SK-N-SH (cell line): ENCODE data around the gene ART4. TPM values are rescaled to one million over a fixed set of nuclear protein-coding genes. Genes with fewer than 3 reads are reported as not detected.

ENCODE experiments used
- CTCF ChIA-PET: fragments of 300-600, 350-600 bp; formaldehyde crosslinking; extraction: SDS; loops from one replicate; lab custom pipeline; 2021; lab: Yijun Ruan, JAX
- POLR2A ChIA-PET: fragments of 350-600 bp; sonication (Branson Sonifier 250); formaldehyde crosslinking; extraction: SDS; loops from one replicate; lab custom pipeline; 2020; ENCODE audit warnings: antibody characterized with exemption, inconsistent platforms; lab: Yijun Ruan, JAX
- DNase-seq: peaks from one replicate; pipeline ENCODE4 v3.0.0; 2012
- H2AFZ ChIP-seq: fragments of 200-600 bp; sonication (generic); 2 replicates; pipeline ENCODE4 v1.8.1; 2016; ENCODE audit warnings: antibody characterized with exemption, mild to moderate bottlenecking, low read depth
- H3F3A ChIP-seq: fragments of 200-600 bp; sonication (generic); replicated peaks from 2 replicates; pipeline ENCODE3; 2016; ENCODE audit warnings: antibody characterized with exemption, mild to moderate bottlenecking; ENCODE audit not compliant: insufficient read depth
- H3K27ac ChIP-seq, 2 experiments: fragments of 200-500 bp in 1 of 2; fragments of 200-600 bp in 1 of 2; sonication (Bioruptor generic) in 1 of 2; sonication (generic), shearing (Covaris generic) in 1 of 2; 2 replicates each; pipeline versions ENCODE4 v1.5.1 to v1.6.1; 2014 to 2016; ENCODE audit warnings: low read depth in 2 of 2, inconsistent platforms in 1 of 2, low read length in 1 of 2, mild to moderate bottlenecking in 1 of 2, mixed read lengths in 1 of 2
- H3K27me3 ChIP-seq: fragments of 200-600 bp; sonication (generic), shearing (Covaris generic); 2 replicates; pipeline ENCODE4 v1.6.1; 2016; ENCODE audit warnings: mixed run types; ENCODE audit not compliant: insufficient read depth
- H3K36me3 ChIP-seq, 2 experiments: fragments of 200-500 bp in 1 of 2; fragments of 200-600 bp in 1 of 2; sonication (Bioruptor generic) in 1 of 2; sonication (generic) in 1 of 2; replicated peaks in 1 of 2; 2 replicates each; pipeline versions ENCODE3 to v1.5.1; 2014 to 2016; ENCODE audit warnings: low read length in 1 of 2, mild to moderate bottlenecking in 1 of 2; ENCODE audit not compliant: insufficient read depth in 2 of 2, control insufficient read depth in 1 of 2
- H3K4me1 ChIP-seq, 2 experiments: fragments of 200-500 bp in 1 of 2; fragments of 200-600 bp in 1 of 2; sonication (Bioruptor generic) in 1 of 2; sonication (generic), shearing (Covaris generic) in 1 of 2; 2 replicates each; pipeline versions ENCODE4 v1.5.1 to v1.6.1; 2014 to 2016; ENCODE audit warnings: low read depth in 1 of 2, low read length in 1 of 2, mixed run types in 1 of 2; ENCODE audit not compliant: insufficient read depth in 2 of 2, control insufficient read depth in 1 of 2
- H3K4me2 ChIP-seq: fragments of 200-600 bp; sonication (generic), shearing (Covaris generic); 2 replicates; pipeline ENCODE4 v1.6.1; 2017; ENCODE audit warnings: mixed run types
- H3K4me3 ChIP-seq, 2 experiments: fragments of 200-500 bp in 1 of 2; fragments of 200-600 bp in 1 of 2; sonication (Bioruptor generic) in 1 of 2; sonication (generic), shearing (Covaris generic) in 1 of 2; 2 replicates each; pipeline versions ENCODE4 v1.5.1 to v1.8.1; 2014 to 2016; ENCODE audit warnings: low read depth in 2 of 2, inconsistent platforms in 1 of 2, low read length in 1 of 2, mild to moderate bottlenecking in 1 of 2, mixed read lengths in 1 of 2, moderate library complexity in 1 of 2
- H3K79me2 ChIP-seq: fragments of 200-600 bp; sonication (generic); 2 replicates; pipeline ENCODE4 v1.8.1; 2017; ENCODE audit warnings: mild to moderate bottlenecking; ENCODE audit not compliant: insufficient read depth
- H3K9ac ChIP-seq: fragments of 200-600 bp; sonication (generic); 2 replicates; pipeline ENCODE4 v1.6.1; 2017; ENCODE audit warnings: mixed run types
- H3K9me2 ChIP-seq: fragments of 200-600 bp; sonication (generic); 2 replicates; pipeline ENCODE4 v1.6.1; 2017; ENCODE audit warnings: mixed run types
- H3K9me3 ChIP-seq: fragments of 200-600 bp; sonication (generic); 2 replicates; pipeline ENCODE4 v1.6.1; 2017; ENCODE audit warnings: mixed run types, mild to moderate bottlenecking, moderate library complexity
- H4K20me1 ChIP-seq: fragments of 200-600 bp; sonication (generic); 2 replicates; pipeline ENCODE4 v1.6.1; 2017; ENCODE audit warnings: mild to moderate bottlenecking, mixed run types; ENCODE audit not compliant: insufficient read depth
- CHD2 ChIP-seq: fragments of 150-350 bp; IDR thresholded peaks from 2 replicates; pipeline ENCODE4 v1.6.1; 2018; ENCODE audit warnings: low read length; ENCODE audit not compliant: partially characterized antibody
- EP300 ChIP-seq, 2 experiments: IDR thresholded peaks; 2 replicates each; pipeline versions ENCODE4 v1.4.0 to v1.6.1; 2012; ENCODE audit warnings: borderline replicate concordance in 1 of 2, low read depth in 1 of 2, low read length in 1 of 2
- FOXM1 ChIP-seq: IDR thresholded peaks from 2 replicates; pipeline ENCODE4 v1.4.0; 2012; ENCODE audit warnings: low read depth, mild to moderate bottlenecking
- MEF2A ChIP-seq: IDR thresholded peaks from 2 replicates; pipeline ENCODE4 v1.4.0; 2012; ENCODE audit warnings: low read depth, borderline replicate concordance
- NFIC ChIP-seq: IDR thresholded peaks from 2 replicates; pipeline ENCODE4 v1.4.0; 2012; ENCODE audit warnings: borderline replicate concordance
- NRF1 ChIP-seq: IDR thresholded peaks from 2 replicates; pipeline ENCODE4 v1.6.1; 2012; ENCODE audit warnings: low read depth, mild to moderate bottlenecking, low read length
- RFX5 ChIP-seq: IDR thresholded peaks from 2 replicates; pipeline ENCODE4 v1.6.1; 2012; ENCODE audit warnings: mild to moderate bottlenecking, improper control_type of control experiment, low read length
- SMC3 ChIP-seq: IDR thresholded peaks from 2 replicates; pipeline ENCODE4 v1.6.1; 2012; ENCODE audit warnings: low read depth, low read length, improper control_type of control experiment
- TCF12 ChIP-seq: IDR thresholded peaks from 2 replicates; pipeline ENCODE4 v1.4.0; 2012
- YY1 ChIP-seq: IDR thresholded peaks from 2 replicates; pipeline ENCODE4 v1.4.0; 2012; ENCODE audit warnings: low read depth, mild to moderate bottlenecking
- WGBS: methylation state at CpG from one replicate; pipeline ENCODE4 v1.1.6; 2017; ENCODE audit warnings: low lambda C conversion rate; 5-methylcytosine and 5-hydroxymethylcytosine counted together
- polyA plus RNA-seq, 3 experiments: library from polyadenylated mRNA; depleted of rRNA; stranded (reverse); fragments of >200 nt; gene quantifications; 2 replicates each; pipeline ENCODE4 v1.2.3, GENCODE V29; 2012

The ART4 gene
- polyA plus RNA-seq, 1 of the 3 experiments (the other 2 are of a cell fraction), result not detected

GRCh38 chr12:14868916-14869506, 25.7 kb upstream of the ART4 start:
- H3K4me3 ChIP-seq, result no peak overlapping the region
- WGBS, result 67% methylated on average over 1 of the region's 3 CpGs
- H3K27ac ChIP-seq, result no peak overlapping the region
- TF ChIP-seq NFIC (no peak), YY1 (no peak), RFX5 (no peak), NRF1 (no peak), SMC3 (no peak), CHD2 (no peak)
- H3K9me2 ChIP-seq, result no peaks in the 10 kb centered on the region
- H4K20me1 ChIP-seq, result no peaks in the 10 kb centered on the region
- H3K9me3 ChIP-seq, result no peaks in the 10 kb centered on the region
- no peak overlapping the region for H3K4me2 ChIP-seq
- H3F3A ChIP-seq, result no peaks in the 10 kb centered on the region
- POLR2A ChIA-PET, result no interaction called here
- no peak overlapping the region for H3K9ac ChIP-seq
- no peaks in the 10 kb centered on the region; a peak in 1 of 4 replicates for H3K4me1 ChIP-seq
- H3K27me3 ChIP-seq, result no peaks in the 10 kb centered on the region
- no peak for DNase-seq
- H3K36me3 ChIP-seq, result no peaks in the 10 kb centered on the region
- CTCF ChIA-PET, result interaction anchor here (0.5 kb wide), 1 partner anchor 22 kb away, joined by 4 read pairs; no protein-coding TSS in a partner anchor
- H2AFZ ChIP-seq, result 0 out of 2 replicates have a peak overlapping the region, but pooled peaks have one; percentile 16
- no peaks in the 10 kb centered on the region for H3K79me2 ChIP-seq

GRCh38 chr12:14860490-14860889, 17.2 kb upstream of the ART4 start:
- no peak overlapping the region for H3K4me3 ChIP-seq
- H3K27me3 ChIP-seq, result no peaks in the 10 kb centered on the region
- H4K20me1 ChIP-seq, result no peaks in the 10 kb centered on the region
- no peaks in the 10 kb centered on the region for H3K79me2 ChIP-seq
- ChIA-PET POLR2A (no interaction called here), CTCF (interaction anchor here (0.7 to 0.9 kb wide), 2 partner anchors 15 to 98 kb away, joined by 3 read pairs; no protein-coding TSS in a partner anchor)
- no peak for DNase-seq
- H3K9me2 ChIP-seq, result no peaks in the 10 kb centered on the region
- no peaks in the 10 kb centered on the region for H3F3A ChIP-seq
- H3K9me3 ChIP-seq, result no peaks in the 10 kb centered on the region; the same call in 1 of the 2 replicates
- H3K36me3 ChIP-seq, result no peaks in the 10 kb centered on the region
- no peak overlapping the region for H2AFZ ChIP-seq
- H3K4me2 ChIP-seq, result no peak overlapping the region
- no peak overlapping the region for H3K27ac ChIP-seq
- TF ChIP-seq YY1 (no peak), EP300 (IDR thresholded peaks at IDR 0.05; ENCODE audit: borderline replicate concordance in 1 of 2, low read depth in 1 of 2, low read length in 1 of 2) (no peak)
- H3K4me1 ChIP-seq, result no peaks in the 10 kb centered on the region
- no peak overlapping the region for H3K9ac ChIP-seq

DNA sequence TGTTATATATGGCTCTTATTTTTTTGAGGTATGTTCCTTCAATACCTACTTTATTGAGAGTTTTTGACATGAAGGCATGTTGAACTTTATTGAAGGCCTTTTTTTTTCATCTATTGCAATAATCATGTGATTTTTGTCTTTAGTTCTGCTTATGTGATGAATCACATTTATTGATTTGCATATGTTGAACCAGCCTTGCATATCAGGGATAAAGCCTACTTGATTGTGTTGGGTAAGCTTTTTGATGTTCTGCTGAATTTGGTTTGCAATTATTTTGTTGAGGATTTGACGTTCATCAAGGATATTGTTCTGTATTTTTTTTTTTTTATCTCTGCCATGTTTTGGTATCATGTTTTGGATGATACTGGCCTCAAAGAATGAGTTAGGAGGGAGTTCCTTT, 15.2 kb upstream of the ART4 start:
- ChIA-PET CTCF (no interaction called here), POLR2A (no interaction called here)
- Histone ChIP-seq H3K36me3 (peaks cover 0 to 5% of the 10 kb centered on the region in 2 experiments), H3F3A (no peaks in the 10 kb centered on the region), H3K27ac (no peak overlapping the region), H3K4me2 (no peak overlapping the region), H4K20me1 (no peaks in the 10 kb centered on the region), H3K9ac (no peak overlapping the region), H3K27me3 (no peaks in the 10 kb centered on the region), H3K9me3 (no peaks in the 10 kb centered on the region; the same call in 1 of the 2 replicates), H3K4me3 (no peak overlapping the region), H3K79me2 (no peaks in the 10 kb centered on the region), H3K4me1 (peaks cover 0 to 2% of the 10 kb centered on the region in 2 experiments; a peak in 1 of 4 replicates), H3K9me2 (no peaks in the 10 kb centered on the region), H2AFZ (no peak overlapping the region)
- no peak for TF ChIP-seq MEF2A
- no peak for TF ChIP-seq TCF12
- TF ChIP-seq CHD2, result no peak
- TF ChIP-seq FOXM1, result no peak
- DNase-seq, result no peak
- 7% methylated on average over 1 of the region's 1 CpG for WGBS
